ENCODE results near the gene ATF2. TPM values are rescaled to one million over a fixed set of nuclear protein-coding genes. Genes with fewer than 3 reads are reported as not detected.
A peak's percentile ranks its signal among the peaks of the same experiment; 100 is the strongest.
"Not testable (repeated sequence)": the region's sequence is repeated elsewhere in the genome, so short reads cannot be mapped to it uniquely, and the experiment has no call there.

The ATF2 gene
- total RNA-seq, 1 donor from 2014 or later = 32.1 TPM

GRCh38 chr2:175135177-175135576 lies 32.8 kb downstream of the ATF2 start:
- Histone ChIP-seq H3K36me3 (ENCODE audit: control insufficient read depth, insufficient read depth, low read length) (no peaks in the 10 kb centered on the region), H3K4me3 (ENCODE audit: low read depth, low read length) (no peak overlapping the region), H3K27me3 (ENCODE audit: control insufficient read depth, insufficient read depth, low read length) (no peaks in the 10 kb centered on the region)
- FAIRE-seq (no peak), DNase-seq (ENCODE audit: low read depth) (no peak)
- no peak for TF ChIP-seq CTCF (IDR thresholded peaks at IDR 0.05; ENCODE audit: insufficient read depth, low read length, severe bottlenecking)

GRCh38 chr2:175131252-175131651 lies 36.8 kb downstream of the ATF2 start:
- Histone ChIP-seq H3K27me3 (ENCODE audit: control insufficient read depth, insufficient read depth, low read length) (no peaks in the 10 kb centered on the region), H3K36me3 (ENCODE audit: control insufficient read depth, insufficient read depth, low read length) (no peaks in the 10 kb centered on the region), H3K4me3 (ENCODE audit: low read depth, low read length) (no peak overlapping the region)
- no peak for TF ChIP-seq CTCF (IDR thresholded peaks at IDR 0.05; ENCODE audit: insufficient read depth, low read length, severe bottlenecking)
- DNase-seq (ENCODE audit: low read depth) (no peak), FAIRE-seq (no peak)

GRCh38 chr2:175126661-175127060 lies 41.3 kb downstream of the ATF2 start:
- TF ChIP-seq CTCF (IDR thresholded peaks at IDR 0.05; ENCODE audit: insufficient read depth, low read length, severe bottlenecking) = no peak
- Histone ChIP-seq H3K27me3 (ENCODE audit: control insufficient read depth, insufficient read depth, low read length) (no peaks in the 10 kb centered on the region), H3K4me3 (ENCODE audit: low read depth, low read length) (no peak overlapping the region), H3K36me3 (ENCODE audit: control insufficient read depth, insufficient read depth, low read length) (no peaks in the 10 kb centered on the region)
- DNase-seq (ENCODE audit: low read depth) (peak; percentile 85), FAIRE-seq (no peak)

- H3K4me3 ChIP-seq (ENCODE audit: low read depth, low read length) = no peak overlapping the region
- DNase-seq (ENCODE audit: low read depth) (no peak), FAIRE-seq (no peak)
- no peaks in the 10 kb centered on the region for H3K36me3 ChIP-seq (ENCODE audit: control insufficient read depth, insufficient read depth, low read length)
- TF ChIP-seq CTCF (IDR thresholded peaks at IDR 0.05; ENCODE audit: insufficient read depth, low read length, severe bottlenecking) = no peak
- no peaks in the 10 kb centered on the region for H3K27me3 ChIP-seq (ENCODE audit: control insufficient read depth, insufficient read depth, low read length)
Measured at GRCh38 chr2:175123254-175123653, 44.7 kb downstream of the ATF2 start.

- Histone ChIP-seq H3K27me3 (ENCODE audit: control insufficient read depth, insufficient read depth, low read length) (no peaks in the 10 kb centered on the region), H3K4me3 (ENCODE audit: low read depth, low read length) (no peak overlapping the region), H3K36me3 (ENCODE audit: control insufficient read depth, insufficient read depth, low read length) (peaks cover 1% of the 10 kb centered on the region)
- TF ChIP-seq CTCF (IDR thresholded peaks at IDR 0.05; ENCODE audit: insufficient read depth, low read length, severe bottlenecking) = peak; percentile 38
- DNase-seq (ENCODE audit: low read depth) (peak; percentile 66), FAIRE-seq (no peak)
Measured at GRCh38 chr2:175111200-175111657, 56.8 kb downstream of the ATF2 start.

- not testable (repeated sequence) for H3K36me3 ChIP-seq (ENCODE audit: control insufficient read depth, insufficient read depth, low read length); H3K27me3 ChIP-seq (ENCODE audit: control insufficient read depth, insufficient read depth, low read length); DNase-seq (ENCODE audit: low read depth); FAIRE-seq; H3K4me3 ChIP-seq (ENCODE audit: low read depth, low read length)
Measured at GRCh38 chr2:175108091-175108490, 59.9 kb downstream of the ATF2 start.
